ENCODE results near the gene ITFG1. TPM values are rescaled to one million over a fixed set of nuclear protein-coding genes. Genes with fewer than 3 reads are reported as not detected.

ITFG1 gene
- total RNA-seq, 4 donors from 2014 or later, result 32.5 to 63.1 (median 43.1) TPM

- ATAC-seq (ENCODE audit: low FRiP score) (no peak), DNase-seq (ENCODE audit: low spot score) (no peak)
- TF ChIP-seq, protein P1, sequence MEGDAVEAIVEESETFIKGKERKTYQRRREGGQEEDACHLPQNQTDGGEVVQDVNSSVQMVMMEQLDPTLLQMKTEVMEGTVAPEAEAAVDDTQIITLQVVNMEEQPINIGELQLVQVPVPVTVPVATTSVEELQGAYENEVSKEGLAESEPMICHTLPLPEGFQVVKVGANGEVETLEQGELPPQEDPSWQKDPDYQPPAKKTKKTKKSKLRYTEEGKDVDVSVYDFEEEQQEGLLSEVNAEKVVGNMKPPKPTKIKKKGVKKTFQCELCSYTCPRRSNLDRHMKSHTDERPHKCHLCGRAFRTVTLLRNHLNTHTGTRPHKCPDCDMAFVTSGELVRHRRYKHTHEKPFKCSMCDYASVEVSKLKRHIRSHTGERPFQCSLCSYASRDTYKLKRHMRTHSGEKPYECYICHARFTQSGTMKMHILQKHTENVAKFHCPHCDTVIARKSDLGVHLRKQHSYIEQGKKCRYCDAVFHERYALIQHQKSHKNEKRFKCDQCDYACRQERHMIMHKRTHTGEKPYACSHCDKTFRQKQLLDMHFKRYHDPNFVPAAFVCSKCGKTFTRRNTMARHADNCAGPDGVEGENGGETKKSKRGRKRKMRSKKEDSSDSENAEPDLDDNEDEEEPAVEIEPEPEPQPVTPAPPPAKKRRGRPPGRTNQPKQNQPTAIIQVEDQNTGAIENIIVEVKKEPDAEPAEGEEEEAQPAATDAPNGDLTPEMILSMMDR (IDR thresholded peaks at IDR 0.05), result no peak
Measured at GRCh38 chr16:47413041-47413440, 47.8 kb downstream of the ITFG1 start.

DNA sequence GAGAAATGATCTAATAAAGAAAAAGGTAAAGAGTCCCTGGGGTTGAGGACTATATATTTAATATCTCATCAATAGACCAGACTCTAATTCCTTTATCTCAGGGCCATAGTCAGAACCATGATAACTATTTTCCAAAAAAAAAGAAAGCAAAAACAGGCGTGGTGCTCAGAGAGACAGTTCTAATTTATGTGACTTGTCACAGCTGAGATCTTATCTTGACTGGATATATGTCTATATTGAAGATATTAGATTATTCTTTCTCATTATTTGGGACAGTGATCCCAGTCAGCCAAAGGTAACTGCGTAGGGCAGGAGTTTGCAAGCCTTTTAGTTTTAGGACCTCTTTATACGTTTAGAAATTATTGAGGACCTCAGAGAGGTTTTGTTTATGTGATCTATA lies 52.4 kb downstream of the ITFG1 start:
- ATAC-seq (ENCODE audit: low FRiP score), result no peak
- no peak for DNase-seq (ENCODE audit: low spot score)
- TF ChIP-seq, protein P1 (IDR thresholded peaks at IDR 0.05), result no peak

DNA sequence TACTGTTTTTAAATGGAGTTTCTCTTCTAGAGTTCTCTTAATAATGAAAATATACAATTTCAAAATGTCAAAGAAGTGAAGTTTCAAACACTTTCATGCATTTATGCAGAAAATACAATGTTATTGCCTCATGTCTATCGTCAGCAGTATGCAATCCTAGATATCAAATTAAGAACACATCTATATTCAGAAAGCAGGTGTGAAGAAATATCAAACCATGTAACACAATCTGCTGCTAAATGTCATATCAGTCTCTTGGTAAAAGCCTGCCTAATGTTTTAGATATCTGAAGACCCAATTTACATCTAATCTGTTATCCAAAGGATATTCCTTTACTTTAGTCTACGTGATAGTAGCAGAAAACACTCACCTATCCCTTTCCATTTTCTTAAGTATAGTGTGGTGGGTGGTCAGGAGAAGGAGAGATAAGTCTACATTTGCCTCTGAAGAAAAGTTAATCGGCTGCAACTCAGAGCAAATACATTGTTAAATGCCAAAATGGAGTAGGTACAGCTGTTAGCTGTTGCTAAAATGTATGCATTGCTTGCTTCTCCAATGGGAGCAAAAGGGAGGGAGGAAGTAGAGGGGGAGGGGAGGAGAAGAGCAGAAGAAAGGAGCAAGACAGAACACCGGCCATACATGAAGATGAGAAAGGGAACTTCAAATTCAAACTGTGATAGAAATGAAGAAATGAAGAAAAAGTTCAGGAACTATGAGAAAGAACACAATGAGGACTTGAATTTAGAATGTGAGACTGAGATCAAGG lies 64.9 kb downstream of the ITFG1 start:
- DNase-seq (ENCODE audit: low spot score) (no peak), ATAC-seq (ENCODE audit: low FRiP score) (no peak)
- TF ChIP-seq, protein P1 (IDR thresholded peaks at IDR 0.05), result no peak

GRCh38 chr16:47392081-47392480 lies 68.8 kb downstream of the ITFG1 start:
- ATAC-seq (ENCODE audit: low FRiP score), result no peak
- TF ChIP-seq, protein P1 (IDR thresholded peaks at IDR 0.05), result no peak
- DNase-seq (ENCODE audit: low spot score), result no peak

DNA sequence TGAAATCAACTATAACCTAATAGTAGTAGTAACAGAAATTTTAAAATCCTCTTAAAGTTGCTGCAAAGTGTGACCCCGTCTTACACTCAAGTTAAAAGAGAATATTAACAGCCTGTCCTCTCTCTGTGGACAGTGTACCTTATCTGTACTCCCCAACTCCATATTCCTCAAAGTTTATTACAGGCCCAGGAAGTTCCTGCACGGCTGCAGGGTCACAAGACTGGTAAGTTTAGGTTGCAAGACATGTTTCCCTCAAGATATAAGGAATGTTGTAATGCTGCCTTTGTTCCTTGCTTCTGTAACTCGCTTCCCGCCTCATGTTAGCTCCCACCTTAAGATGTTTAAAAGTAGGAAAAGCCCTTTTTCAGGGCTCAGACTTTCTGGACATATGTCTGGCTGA lies 72.2 kb downstream of the ITFG1 start:
- no peak for ATAC-seq (ENCODE audit: low FRiP score)
- TF ChIP-seq, protein P1 (IDR thresholded peaks at IDR 0.05), result no peak
- no peak for DNase-seq (ENCODE audit: low spot score)

- ATAC-seq (ENCODE audit: low FRiP score) (no peak), DNase-seq (ENCODE audit: low spot score) (no peak)
- TF ChIP-seq, protein P1 (IDR thresholded peaks at IDR 0.05), result no peak
Measured at GRCh38 chr16:47387026-47387734, 73.7 kb downstream of the ITFG1 start.
